Stimulated activated naive CD8-positive, alpha-beta T cell treated with anti-CD3 and anti-CD28 coated beads, Interleukin-15, amount 100 ng/mL, for 72 hours (primary cell): ENCODE data around the gene ARAP3.

Source experiments
- ATAC-seq: fragments of 150-1000 bp; cut with Tn5 transposase; 2 replicates; pipeline ENCODE4 v1.10.0; 2021; ENCODE audit warnings: mild to moderate bottlenecking, moderate library complexity
- DNase-seq, 2 donors: peaks; one replicate each; pipeline ENCODE4 v3.0.0; 2021 to 2022
- H3K27ac Mint-ChIP-seq, 2 donors: one replicate each; pipeline ENCODE4 v1.8.0; 2022; ENCODE audit warnings: mild to moderate bottlenecking in 2 of 2, mixed read lengths in 2 of 2, moderate library complexity in 2 of 2
- H3K27me3 Mint-ChIP-seq: one replicate; pipeline ENCODE4 v1.8.0; 2022; ENCODE audit warnings: mixed read lengths
- H3K4me1 Mint-ChIP-seq: one replicate; pipeline ENCODE4 v1.8.0; 2022; ENCODE audit warnings: mild to moderate bottlenecking, mixed read lengths
- H3K4me3 Mint-ChIP-seq, 2 donors: one replicate each; pipeline ENCODE4 v1.8.0; 2022; ENCODE audit warnings: mild to moderate bottlenecking in 2 of 2, mixed read lengths in 2 of 2, moderate library complexity in 1 of 2
- H3K9me3 Mint-ChIP-seq, 2 donors: one replicate each; pipeline ENCODE4 v1.8.0; 2022; ENCODE audit warnings: mixed read lengths in 2 of 2

ARAP3 gene

DNA sequence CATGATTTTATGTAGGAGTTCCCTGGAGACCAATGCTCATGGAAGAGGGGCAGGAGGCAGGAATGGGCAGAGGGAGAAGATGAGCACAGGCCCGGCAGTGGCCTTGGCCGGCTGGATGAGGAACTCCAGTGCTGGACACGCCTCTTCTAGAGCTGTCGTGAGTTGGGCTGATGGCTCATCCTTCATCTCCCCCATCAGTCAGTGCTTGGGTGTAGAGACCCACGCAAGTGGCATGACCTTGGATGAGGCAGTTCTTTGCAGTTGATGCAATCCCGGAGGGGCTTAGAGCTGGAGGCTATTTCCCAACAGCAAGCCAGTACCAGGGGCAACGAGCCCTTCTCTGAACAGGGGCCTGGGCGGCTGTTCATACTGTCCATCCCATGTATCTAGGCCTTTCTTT lies 25.5 kb upstream of the ARAP3 start:
- no peak for ATAC-seq
- H3K4me3 Mint-ChIP-seq, result no peak overlapping the region
- no peaks in the 10 kb centered on the region for H3K27me3 Mint-ChIP-seq
- H3K4me1 Mint-ChIP-seq, result peaks cover 9% of the 10 kb centered on the region
- DNase-seq, result no peak
- H3K9me3 Mint-ChIP-seq, result no peaks in the 10 kb centered on the region
- no peak overlapping the region for H3K27ac Mint-ChIP-seq

DNA sequence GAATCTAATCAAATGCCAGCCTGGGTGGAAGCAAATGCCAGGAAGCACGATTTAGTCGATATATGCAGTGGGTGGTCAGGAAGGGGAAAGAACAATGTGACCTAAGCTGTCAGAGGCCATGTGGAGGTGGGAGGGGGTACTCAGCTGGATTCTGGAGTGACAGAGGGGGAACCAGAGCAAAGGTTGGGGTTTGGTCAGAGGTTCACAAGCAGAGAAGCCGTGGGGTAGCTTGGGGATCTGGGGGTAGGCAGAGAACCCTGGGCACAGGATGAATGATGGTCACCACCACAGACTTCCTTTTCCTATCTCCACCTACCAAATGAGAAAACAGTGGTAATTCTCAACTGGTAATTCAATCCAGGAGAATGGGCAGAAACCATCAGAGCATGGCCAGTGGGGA lies 24.1 kb upstream of the ARAP3 start:
- Mint-ChIP-seq H3K27me3 (peaks cover 11% of the 10 kb centered on the region), H3K9me3 (no peaks in the 10 kb centered on the region), H3K27ac (no peak overlapping the region), H3K4me3 (no peak overlapping the region), H3K4me1 (peaks cover 23% of the 10 kb centered on the region)
- ATAC-seq, result no peak
- no peak for DNase-seq

DNA sequence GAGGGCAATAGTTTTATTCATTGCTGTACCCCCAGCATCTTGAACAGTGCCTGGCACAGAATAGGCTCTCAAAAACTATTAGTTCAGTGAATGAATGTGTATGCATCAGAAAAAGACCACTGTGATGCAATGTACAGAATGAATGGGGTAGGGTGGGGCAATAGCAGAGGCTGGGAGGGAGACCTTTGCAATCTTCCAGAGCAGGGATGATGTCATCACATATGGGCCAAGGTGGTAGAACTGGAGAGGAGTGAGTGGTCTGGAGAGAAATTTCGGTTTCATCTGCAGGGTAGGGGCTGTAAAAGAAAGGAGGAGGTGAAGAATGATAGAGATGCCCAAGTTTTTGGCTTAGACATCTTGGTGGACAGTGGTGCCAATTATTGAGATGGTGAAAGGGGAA lies 23.4 kb upstream of the ARAP3 start:
- H3K27ac Mint-ChIP-seq, result no peak overlapping the region
- ATAC-seq, result no peak
- no peak for DNase-seq
- H3K4me1 Mint-ChIP-seq, result peaks cover 25% of the 10 kb centered on the region
- no peaks in the 10 kb centered on the region for H3K9me3 Mint-ChIP-seq
- H3K4me3 Mint-ChIP-seq, result no peak overlapping the region
- peaks cover 18% of the 10 kb centered on the region for H3K27me3 Mint-ChIP-seq

DNA sequence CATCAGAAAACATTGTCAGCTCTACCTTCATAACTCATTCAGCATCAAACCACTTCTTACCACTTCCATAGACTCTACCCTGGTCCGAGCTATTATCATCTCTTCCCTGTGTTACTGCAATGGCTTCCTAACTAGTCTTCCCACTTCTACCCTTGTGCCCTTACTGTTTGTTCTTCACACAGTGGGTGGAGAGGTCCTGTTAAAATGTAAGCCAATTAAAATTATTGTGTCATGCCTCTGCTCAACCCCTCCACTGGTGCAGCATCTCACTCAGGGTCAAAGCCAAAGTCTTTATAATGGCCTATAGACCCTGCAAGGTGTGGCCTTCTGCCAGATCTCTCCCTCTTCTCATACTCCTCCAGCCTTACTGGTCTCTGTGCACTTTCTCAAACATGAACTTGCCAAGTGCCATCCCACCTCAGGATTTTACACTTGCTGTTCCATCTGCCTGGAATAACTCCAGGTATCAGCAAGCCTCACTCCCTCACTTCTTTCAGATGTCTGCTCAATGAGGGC lies 22.8 kb upstream of the ARAP3 start:
- Mint-ChIP-seq H3K4me1 (peaks cover 25% of the 10 kb centered on the region), H3K4me3 (no peak overlapping the region), H3K27me3 (peaks cover 24% of the 10 kb centered on the region), H3K27ac (no peak overlapping the region), H3K9me3 (no peaks in the 10 kb centered on the region)
- ATAC-seq (no peak), DNase-seq (no peak)

DNA sequence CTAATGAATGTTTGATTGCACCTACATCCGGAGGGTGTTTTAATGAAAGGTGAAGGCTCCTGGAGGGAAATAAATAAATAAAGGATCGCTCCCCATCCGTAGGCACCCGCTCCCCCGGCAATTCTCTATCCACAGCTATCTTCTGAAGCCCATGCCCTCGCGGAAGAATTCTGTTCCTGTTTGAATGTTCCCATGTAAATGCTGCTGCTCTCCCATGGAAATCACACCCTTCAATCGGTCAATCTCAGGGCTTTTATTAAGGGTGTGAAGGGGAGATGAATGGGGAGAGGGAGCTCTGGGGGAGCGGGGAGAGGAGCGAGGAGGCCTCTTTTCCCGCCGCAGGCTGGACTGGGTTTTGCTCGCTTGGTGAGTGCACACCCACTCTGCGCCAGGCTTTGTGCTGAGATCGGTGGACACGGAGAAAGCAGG lies 21.1 kb upstream of the ARAP3 start:
- ATAC-seq (no peak), DNase-seq (no peak)
- no peaks in the 10 kb centered on the region for H3K9me3 Mint-ChIP-seq
- peaks cover 37% of the 10 kb centered on the region for H3K27me3 Mint-ChIP-seq
- no peak overlapping the region for H3K27ac Mint-ChIP-seq
- peaks cover 25% of the 10 kb centered on the region for H3K4me1 Mint-ChIP-seq
- H3K4me3 Mint-ChIP-seq, result peak overlapping the region; percentile 77 to 81

DNA sequence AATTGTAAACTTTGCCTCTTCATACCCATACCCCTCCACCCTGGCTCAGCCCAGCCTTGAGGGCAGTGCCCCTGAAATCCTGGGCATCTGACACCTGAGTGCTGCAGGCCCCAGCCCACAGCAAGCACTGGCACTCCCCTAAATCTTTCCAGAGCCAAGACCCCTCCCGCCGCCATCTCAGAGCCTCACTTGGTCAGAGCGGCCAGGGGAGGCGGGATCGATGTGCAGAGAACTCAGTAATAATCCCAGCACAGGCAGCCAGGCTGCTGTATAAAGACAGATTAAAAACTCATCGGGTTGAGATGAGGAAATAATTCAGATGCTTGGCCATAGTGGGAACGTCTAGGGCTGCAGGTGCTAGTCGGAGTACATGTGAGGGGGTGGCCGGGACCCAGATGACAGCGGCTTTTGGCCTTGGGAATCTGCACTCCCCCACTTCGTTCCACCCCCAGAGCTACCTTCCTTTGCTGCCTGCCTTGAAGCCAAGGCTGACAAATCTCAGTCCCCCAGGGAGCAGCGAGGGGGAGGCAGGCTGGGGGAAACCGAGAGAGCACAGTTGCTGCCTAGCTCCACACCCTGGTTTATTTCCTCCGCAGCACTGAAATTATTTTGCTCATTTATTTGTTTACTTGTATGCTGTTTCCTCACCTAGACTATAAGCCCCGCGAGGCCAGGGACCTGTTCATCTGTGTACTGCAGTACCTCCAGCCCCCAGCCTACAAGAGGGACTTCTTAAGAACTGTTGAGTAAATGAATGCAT lies 19.5 kb upstream of the ARAP3 start:
- peak overlapping the region; percentile 77 to 81 for H3K4me3 Mint-ChIP-seq
- H3K4me1 Mint-ChIP-seq, result peaks cover 25% of the 10 kb centered on the region
- H3K27ac Mint-ChIP-seq, result no peak overlapping the region
- ATAC-seq (peak; percentile 44), DNase-seq (no peak)
- H3K9me3 Mint-ChIP-seq, result no peaks in the 10 kb centered on the region
- H3K27me3 Mint-ChIP-seq, result peaks cover 53% of the 10 kb centered on the region

DNA sequence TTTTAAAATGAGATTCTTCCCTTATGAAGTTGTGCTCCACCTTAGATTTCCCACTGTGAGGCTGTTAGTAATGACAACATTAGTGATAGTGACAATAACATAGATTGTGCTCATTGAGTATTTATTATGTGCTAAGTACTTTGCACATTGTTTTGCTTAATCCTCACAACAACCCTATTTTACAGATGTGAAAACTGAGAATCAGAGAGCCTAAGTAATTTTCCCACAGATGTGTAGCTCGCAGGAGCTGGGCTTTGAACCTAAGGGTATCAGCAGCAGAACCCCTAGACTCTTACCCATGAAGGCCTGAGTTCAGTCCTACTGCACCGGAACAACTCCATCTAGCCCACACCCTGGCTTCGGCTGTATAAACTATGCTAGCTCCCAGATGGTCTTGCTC lies 15.6 kb upstream of the ARAP3 start:
- Mint-ChIP-seq H3K27ac (no peak overlapping the region), H3K4me1 (peaks cover 37% of the 10 kb centered on the region), H3K4me3 (no peak overlapping the region), H3K27me3 (peaks cover 67% of the 10 kb centered on the region), H3K9me3 (no peaks in the 10 kb centered on the region)
- DNase-seq (no peak), ATAC-seq (no peak)

DNA sequence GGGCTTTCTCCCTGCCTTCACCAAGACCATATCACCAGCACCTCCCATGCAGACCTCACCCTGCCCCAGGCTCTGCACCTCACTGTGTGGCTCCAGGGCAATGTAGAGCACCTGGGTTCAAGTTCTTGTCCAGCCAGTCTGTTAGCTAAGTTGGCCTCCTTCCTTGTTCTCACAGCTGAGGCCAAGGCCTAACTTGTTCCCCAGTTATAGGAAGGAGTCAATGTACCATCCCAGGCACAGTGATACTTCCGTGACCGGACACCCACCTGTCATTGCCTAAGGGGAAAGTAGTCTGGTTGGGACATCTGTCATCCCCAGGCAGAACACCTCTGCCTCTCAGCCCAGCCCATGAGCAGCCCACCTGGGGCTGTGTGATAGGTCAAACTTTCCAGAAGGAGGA lies 14.4 kb upstream of the ARAP3 start:
- no peak for DNase-seq

DNA sequence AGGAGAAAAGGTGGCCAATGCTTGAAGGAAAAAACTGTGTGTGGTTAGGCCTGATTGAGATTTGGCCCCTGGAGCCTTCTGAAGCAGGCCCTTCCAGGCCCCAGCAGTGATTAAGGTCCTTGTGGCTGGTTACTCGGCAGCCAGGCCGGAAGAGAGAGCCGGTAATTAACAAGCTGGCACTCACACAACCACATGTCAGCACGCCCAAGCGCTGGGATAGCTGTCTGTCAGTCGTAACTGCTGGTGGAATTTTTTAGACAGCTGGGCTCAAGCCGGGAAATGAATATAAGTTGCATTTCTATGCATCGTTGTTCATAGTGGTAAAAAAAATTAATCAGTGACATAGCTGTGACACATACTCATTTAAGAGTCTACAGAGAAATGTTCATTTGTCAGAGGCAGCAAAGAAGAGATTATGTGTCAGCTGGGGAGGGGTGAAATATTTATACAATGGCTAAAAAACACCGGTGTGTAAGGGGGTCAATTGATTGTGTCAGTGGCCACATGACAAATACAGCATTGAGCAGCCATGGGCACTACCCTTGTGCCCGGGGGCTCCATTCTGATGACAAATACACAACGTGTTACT lies 13.7 kb upstream of the ARAP3 start:
- Mint-ChIP-seq H3K4me1 (peaks cover 32% of the 10 kb centered on the region), H3K4me3 (no peak overlapping the region), H3K27ac (no peak overlapping the region), H3K27me3 (peaks cover 61% of the 10 kb centered on the region), H3K9me3 (no peaks in the 10 kb centered on the region)
- ATAC-seq (no peak), DNase-seq (no peak)

More for the DNA sequence above, 14.4 kb upstream of the ARAP3 start:
- H3K27ac Mint-ChIP-seq, result no peak overlapping the region
- no peak overlapping the region for H3K4me3 Mint-ChIP-seq
- no peak for ATAC-seq
- H3K27me3 Mint-ChIP-seq, result peaks cover 65% of the 10 kb centered on the region
- no peaks in the 10 kb centered on the region for H3K9me3 Mint-ChIP-seq
- peaks cover 37% of the 10 kb centered on the region for H3K4me1 Mint-ChIP-seq

DNA sequence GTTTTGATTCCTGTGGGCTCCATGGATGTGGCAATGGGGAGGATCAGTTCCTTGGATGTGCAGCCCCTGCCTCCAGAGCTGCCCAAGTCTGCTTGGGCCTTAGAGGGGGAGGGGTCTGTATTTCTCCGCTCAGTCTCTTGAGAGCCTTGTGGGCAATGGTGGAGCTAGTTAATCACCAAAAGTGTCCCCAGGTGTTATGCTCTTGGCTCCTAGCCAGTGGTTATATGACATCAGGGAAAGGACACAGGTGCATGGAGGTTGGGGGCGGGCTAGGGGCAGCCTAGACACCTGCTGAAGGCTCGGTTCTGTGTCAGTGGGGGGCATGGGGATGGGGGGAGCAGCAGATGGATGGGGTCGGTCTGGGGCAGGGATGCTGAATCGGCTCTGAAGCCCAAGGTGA lies 12.4 kb upstream of the ARAP3 start:
- Mint-ChIP-seq H3K27ac (peak overlapping the region in 1 of 2 donors; percentile 46), H3K27me3 (peaks cover 56% of the 10 kb centered on the region), H3K4me3 (no peak overlapping the region), H3K9me3 (no peaks in the 10 kb centered on the region), H3K4me1 (peaks cover 32% of the 10 kb centered on the region)
- DNase-seq (no peak), ATAC-seq (no peak)

DNA sequence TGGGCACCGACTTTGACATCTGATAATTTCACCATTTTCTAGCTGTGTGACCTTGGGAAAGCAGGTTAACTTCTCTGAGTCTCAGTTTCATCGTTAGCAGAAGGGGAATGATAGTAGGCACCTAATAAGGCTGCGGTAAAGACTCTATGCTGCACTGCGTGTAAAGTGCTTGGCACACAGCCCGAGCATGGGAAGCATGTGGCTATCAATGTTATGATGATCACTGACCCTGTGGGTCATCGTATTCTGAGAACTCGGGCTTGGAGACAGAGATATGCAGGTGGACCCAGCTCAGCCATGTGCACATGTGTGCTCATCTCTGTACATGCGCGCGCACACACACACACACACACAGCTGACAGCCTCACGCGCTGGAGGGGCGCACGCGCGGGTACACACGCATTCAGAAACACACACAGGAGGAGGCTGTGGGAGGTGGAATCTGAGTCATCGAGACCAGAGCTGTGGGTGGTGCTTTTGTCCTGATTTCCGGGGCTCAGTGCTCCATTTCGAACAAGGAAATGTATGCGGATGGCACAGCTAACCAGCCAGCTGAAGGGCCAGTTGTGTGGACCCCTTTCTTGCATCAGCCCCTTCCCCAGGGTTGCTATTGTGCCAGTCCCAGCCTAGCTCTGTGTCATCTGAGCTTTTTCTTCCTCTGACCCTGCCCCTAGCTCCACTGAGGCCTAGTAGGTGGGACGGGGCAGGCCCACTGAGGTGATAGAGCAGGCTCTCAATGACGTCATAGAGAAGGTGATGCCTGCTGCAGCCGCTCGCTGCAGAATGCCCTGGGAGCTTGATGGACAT lies 11.1 kb upstream of the ARAP3 start:
- peak; percentile 76 for ATAC-seq
- peak overlapping the region; percentile 78 to 84 for H3K4me3 Mint-ChIP-seq
- H3K27ac Mint-ChIP-seq, result no peak overlapping the region
- H3K27me3 Mint-ChIP-seq, result peaks cover 47% of the 10 kb centered on the region
- DNase-seq, result peak; percentile 44 to 63
- peaks cover 32% of the 10 kb centered on the region for H3K4me1 Mint-ChIP-seq
- no peaks in the 10 kb centered on the region for H3K9me3 Mint-ChIP-seq

DNA sequence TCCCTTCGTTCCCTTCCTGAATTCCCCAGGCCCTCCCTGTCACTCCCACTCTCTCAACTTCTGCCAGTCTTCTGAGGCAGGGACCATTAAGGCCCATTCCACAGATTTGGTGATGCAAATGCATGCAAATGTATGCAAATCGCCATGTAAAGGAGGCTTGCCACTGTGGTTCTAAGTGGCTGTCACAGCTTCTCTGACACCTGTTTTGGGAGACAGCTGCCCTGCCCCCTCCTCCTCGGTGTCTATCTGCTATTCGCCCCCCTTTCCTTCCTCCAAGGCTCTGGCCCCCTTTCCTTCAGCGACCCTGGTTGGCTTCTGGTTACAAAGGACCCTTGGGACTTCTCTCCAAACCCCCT lies 10.5 kb upstream of the ARAP3 start:
- peak; percentile 19 for ATAC-seq
- peak overlapping the region; percentile 78 to 84 for H3K4me3 Mint-ChIP-seq

DNA sequence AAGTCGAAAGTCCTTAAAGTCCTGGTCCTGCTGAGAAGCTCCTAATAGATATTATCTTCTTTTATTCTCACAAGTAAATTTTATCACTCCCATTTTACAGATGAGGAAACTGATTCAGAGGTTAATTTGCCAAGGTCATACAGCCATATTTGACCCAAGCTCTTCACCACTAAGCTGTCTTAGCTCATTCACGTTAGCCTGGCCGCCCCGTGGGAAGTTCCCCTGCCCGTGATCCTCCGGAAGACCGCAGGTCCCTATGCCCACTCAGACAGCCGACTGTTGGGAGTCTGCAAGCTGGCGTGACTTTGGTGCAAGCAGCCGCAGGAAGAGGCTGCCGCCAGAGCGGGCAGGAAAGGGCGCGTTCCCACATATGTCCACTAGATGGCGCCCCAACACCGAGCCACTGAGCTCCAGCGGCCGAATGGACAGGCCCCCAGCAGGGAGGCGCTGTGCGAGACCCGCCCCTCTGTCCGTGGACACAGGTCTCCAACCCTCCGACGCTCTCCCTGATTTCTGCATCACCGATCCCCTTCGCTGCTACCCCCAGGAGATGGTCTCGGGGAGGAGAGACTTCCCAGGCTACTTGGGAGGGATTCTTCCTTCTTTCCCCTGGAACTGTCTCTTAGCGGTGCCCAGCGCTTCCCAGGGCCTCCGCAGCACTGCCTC lies 10.0 kb upstream of the ARAP3 start:
- ATAC-seq, result peak; percentile 83
- Mint-ChIP-seq H3K27me3 (peaks cover 36% of the 10 kb centered on the region), H3K27ac (peak overlapping the region; percentile 16 to 71), H3K9me3 (no peaks in the 10 kb centered on the region), H3K4me3 (peak overlapping the region; percentile 78 to 84), H3K4me1 (peaks cover 32% of the 10 kb centered on the region)
- peak; percentile 88 to 89 for DNase-seq

More for the DNA sequence above, 10.5 kb upstream of the ARAP3 start:
- Mint-ChIP-seq H3K9me3 (no peaks in the 10 kb centered on the region), H3K27ac (peak overlapping the region in 1 of 2 donors; percentile 71), H3K27me3 (peaks cover 41% of the 10 kb centered on the region), H3K4me1 (peaks cover 32% of the 10 kb centered on the region)
- DNase-seq, result no peak

DNA sequence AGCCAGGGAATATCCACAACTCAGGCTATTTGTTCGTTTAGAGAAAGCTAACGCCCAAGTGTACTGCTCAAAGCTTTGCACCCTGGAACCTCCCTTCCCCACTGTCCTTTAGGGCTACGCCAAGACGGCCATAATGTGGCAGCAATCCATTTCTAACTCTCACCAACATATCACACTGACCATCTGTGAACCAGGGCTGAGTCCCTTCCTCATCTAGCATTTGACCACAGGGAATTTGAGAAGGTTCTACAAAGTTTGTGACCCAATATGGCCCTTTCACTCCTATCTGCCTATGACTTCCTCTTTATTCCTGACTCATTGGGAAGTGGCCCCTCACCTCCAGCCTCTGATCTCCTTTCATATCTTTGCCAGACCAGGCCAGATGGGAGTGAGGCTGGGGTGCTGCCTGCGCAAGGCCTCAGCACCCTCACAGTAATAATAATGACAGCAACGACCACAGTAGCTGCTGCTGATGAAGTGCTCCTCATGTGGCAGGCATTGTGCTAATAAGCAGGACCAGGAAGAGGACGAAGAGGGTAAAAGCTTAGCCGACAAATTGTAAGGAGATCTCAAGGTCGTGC lies 9.3 kb upstream of the ARAP3 start:
- Mint-ChIP-seq H3K27me3 (peaks cover 29% of the 10 kb centered on the region), H3K27ac (no peak overlapping the region), H3K9me3 (no peaks in the 10 kb centered on the region), H3K4me1 (peaks cover 32% of the 10 kb centered on the region), H3K4me3 (no peak overlapping the region)
- ATAC-seq, result no peak
- DNase-seq, result no peak
